ENCODE data around the gene ARHGDIG. TPM values are rescaled to one million over a fixed set of nuclear protein-coding genes. Genes with fewer than 3 reads are reported as not detected.

The ARHGDIG gene
- total and polyA plus RNA-seq, 8 donors: 3.1 to 50.4 (median 9.6) TPM; not detected in 1

DNA sequence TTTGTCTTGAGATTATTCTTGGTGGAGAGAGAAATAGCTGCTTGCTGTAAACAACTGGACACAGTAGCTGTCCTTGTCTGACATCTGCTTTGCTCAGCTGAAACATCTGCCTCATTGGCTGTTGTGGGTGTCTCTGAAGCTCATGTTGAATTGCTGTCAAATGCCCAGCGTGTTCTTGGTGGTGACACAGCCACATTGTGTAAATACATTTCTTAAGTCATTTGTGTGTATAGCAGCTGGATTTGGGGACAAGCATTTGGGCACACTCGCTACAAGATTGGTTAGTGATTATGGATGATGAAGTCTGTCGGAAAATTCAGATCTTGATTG lies 40.5 kb upstream of the ARHGDIG start:
- intact Hi-C loops (cut with DNase I; ENCODE audit: low total_unique reads): loop anchor here (10.0 kb wide), 1 partner anchor 125 kb away; no protein-coding TSS in a partner anchor
- 22 to 51% (median 38%) methylated on average over 3 of the region's 3 CpGs for WGBS, 5 donors
- no peaks in the 10 kb centered on the region for H3K9me3 ChIP-seq
- DNase-seq: no peak
- no peaks in the 10 kb centered on the region for H3K27me3 ChIP-seq
- no peak overlapping the region for H3K4me3 ChIP-seq
- peaks cover 7 to 46% (median 29%) of the 10 kb centered on the region in 4 donors for H3K4me1 ChIP-seq
- TF ChIP-seq POLR2A (IDR thresholded peaks at IDR 0.05): no peak
- no peak for TF ChIP-seq POLR2AphosphoS5 (IDR thresholded peaks at IDR 0.05)
- TF ChIP-seq, protein P1, sequence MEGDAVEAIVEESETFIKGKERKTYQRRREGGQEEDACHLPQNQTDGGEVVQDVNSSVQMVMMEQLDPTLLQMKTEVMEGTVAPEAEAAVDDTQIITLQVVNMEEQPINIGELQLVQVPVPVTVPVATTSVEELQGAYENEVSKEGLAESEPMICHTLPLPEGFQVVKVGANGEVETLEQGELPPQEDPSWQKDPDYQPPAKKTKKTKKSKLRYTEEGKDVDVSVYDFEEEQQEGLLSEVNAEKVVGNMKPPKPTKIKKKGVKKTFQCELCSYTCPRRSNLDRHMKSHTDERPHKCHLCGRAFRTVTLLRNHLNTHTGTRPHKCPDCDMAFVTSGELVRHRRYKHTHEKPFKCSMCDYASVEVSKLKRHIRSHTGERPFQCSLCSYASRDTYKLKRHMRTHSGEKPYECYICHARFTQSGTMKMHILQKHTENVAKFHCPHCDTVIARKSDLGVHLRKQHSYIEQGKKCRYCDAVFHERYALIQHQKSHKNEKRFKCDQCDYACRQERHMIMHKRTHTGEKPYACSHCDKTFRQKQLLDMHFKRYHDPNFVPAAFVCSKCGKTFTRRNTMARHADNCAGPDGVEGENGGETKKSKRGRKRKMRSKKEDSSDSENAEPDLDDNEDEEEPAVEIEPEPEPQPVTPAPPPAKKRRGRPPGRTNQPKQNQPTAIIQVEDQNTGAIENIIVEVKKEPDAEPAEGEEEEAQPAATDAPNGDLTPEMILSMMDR (IDR thresholded peaks at IDR 0.05): no peak
- no peak for TF ChIP-seq EP300 (IDR thresholded peaks at IDR 0.05)
- H3K36me3 ChIP-seq: peaks cover 0 to 6% (median 0%) of the 10 kb centered on the region in 4 donors
- H3K27ac ChIP-seq: peak overlapping the region in 2 of 5 donors; percentile 15 to 34

DNA sequence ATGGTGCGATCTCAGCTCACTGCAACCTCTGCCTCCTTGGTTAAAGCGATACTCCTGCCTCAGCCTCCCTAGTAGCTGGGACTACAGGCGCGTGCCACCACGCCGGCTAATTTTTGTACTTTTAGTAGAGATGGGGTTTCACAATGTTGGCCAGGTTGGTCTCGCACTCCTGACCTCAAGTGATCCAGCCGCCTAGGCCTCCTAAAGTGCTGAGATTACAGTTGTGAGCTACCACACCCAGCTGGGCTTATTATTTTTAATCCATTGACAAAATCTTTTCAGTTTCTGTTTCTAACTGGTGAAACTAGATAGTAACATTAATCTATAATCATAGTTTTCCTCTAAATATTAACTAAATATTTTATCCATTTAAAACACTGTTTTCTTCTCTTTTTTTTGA lies 39.8 kb upstream of the ARHGDIG start:
- DNase-seq: no peak
- intact Hi-C loops (cut with DNase I; ENCODE audit: low total_unique reads): no loop called here
- 76 to 95% (median 85%) methylated on average over 8 of the region's 8 CpGs for WGBS, 5 donors

DNA sequence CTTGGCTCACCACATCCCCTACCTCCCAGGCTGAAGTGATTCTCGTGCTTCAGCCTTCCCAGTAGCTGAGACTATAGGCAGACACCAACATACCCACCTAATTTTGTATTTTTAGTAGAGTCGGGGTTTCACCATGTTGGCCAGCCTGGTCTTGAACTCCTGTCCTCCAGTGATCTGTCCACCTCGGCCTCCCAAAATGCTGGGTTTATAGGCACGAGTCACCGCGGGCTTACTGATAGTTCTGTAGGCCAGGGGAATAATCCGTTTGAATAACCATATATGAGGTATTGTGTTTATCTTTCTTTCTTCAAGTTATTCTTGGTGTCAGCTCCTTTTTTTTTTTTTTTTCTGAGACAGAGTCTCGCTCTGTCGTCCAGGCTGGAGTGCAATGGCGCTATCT lies 38.1 kb upstream of the ARHGDIG start:
- peaks cover 0 to 6% (median 0%) of the 10 kb centered on the region in 4 donors for H3K36me3 ChIP-seq
- H3K4me1 ChIP-seq: peaks cover 0 to 31% (median 18%) of the 10 kb centered on the region in 4 donors
- TF ChIP-seq, protein P1 (IDR thresholded peaks at IDR 0.05): no peak
- no peak for TF ChIP-seq EP300 (IDR thresholded peaks at IDR 0.05)
- no peak for TF ChIP-seq POLR2AphosphoS5 (IDR thresholded peaks at IDR 0.05)
- no peak for TF ChIP-seq POLR2A (IDR thresholded peaks at IDR 0.05)
- no peak overlapping the region for H3K4me3 ChIP-seq
- 76 to 86% (median 84%) methylated on average over 7 to 10 of the region's 10 CpGs for WGBS, 5 donors
- intact Hi-C loops (cut with DNase I; ENCODE audit: low total_unique reads): no loop called here
- H3K9me3 ChIP-seq: no peaks in the 10 kb centered on the region
- H3K27ac ChIP-seq: peak overlapping the region in 1 of 5 donors; percentile 32
- H3K27me3 ChIP-seq: no peaks in the 10 kb centered on the region
- DNase-seq: no peak

More for the DNA sequence above, 39.8 kb upstream of the ARHGDIG start:
- H3K27ac ChIP-seq: peak overlapping the region in 2 of 5 donors; percentile 15 to 34
- peaks cover 0 to 6% (median 0%) of the 10 kb centered on the region in 4 donors for H3K36me3 ChIP-seq
- H3K4me3 ChIP-seq: no peak overlapping the region
- H3K27me3 ChIP-seq: no peaks in the 10 kb centered on the region
- TF ChIP-seq POLR2AphosphoS5 (IDR thresholded peaks at IDR 0.05): no peak
- TF ChIP-seq POLR2A (IDR thresholded peaks at IDR 0.05): no peak
- TF ChIP-seq, protein P1 (IDR thresholded peaks at IDR 0.05): no peak
- TF ChIP-seq EP300 (IDR thresholded peaks at IDR 0.05): no peak
- H3K9me3 ChIP-seq: no peaks in the 10 kb centered on the region
- H3K4me1 ChIP-seq: peaks cover 5 to 41% (median 25%) of the 10 kb centered on the region in 4 donors

DNA sequence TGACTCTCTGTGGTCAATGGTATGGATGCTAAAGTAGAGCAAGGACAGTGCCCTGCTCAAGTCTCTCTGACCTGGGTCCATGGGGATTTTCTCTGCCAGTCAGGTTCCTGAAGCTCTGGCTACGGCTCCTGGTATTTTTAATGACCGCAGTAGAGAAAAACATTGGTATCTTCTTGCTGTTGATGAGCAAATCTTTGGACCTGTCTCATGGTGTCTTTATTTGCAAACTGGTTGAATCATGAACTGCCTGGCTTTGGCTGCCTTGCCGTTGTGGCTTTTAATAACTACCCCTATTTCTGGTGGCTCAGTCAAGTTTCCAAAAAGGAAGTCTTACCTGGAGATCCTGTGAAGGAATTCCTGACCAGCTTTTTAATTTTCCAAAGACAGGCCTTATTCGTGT lies 37.0 kb upstream of the ARHGDIG start:
- Histone ChIP-seq H3K4me3 (no peak overlapping the region), H3K36me3 (peaks cover 0 to 5% (median 2%) of the 10 kb centered on the region in 4 donors), H3K4me1 (peaks cover 0 to 31% (median 18%) of the 10 kb centered on the region in 4 donors), H3K27ac (no peak overlapping the region), H3K9me3 (no peaks in the 10 kb centered on the region), H3K27me3 (no peaks in the 10 kb centered on the region)
- no peak for DNase-seq
- no peak for TF ChIP-seq POLR2A (IDR thresholded peaks at IDR 0.05)
- TF ChIP-seq, protein P1 (IDR thresholded peaks at IDR 0.05): no peak
- no peak for TF ChIP-seq POLR2AphosphoS5 (IDR thresholded peaks at IDR 0.05)
- TF ChIP-seq EP300 (IDR thresholded peaks at IDR 0.05): no peak
- intact Hi-C loops (cut with DNase I; ENCODE audit: low total_unique reads): no loop called here
- WGBS, 5 donors: 71 to 80% (median 72%) methylated on average over 4 of the region's 4 CpGs
